HG03439 (cell line): Measurements from ENCODE around the gene ORAI3.

ENCODE experiments used
- ATAC-seq: cut with Tn5 transposase; IDR thresholded peaks from one replicate; pipeline ENCODE4 v1.9.1; 2021; ENCODE audit warnings: mild to moderate bottlenecking, moderate library complexity; ENCODE audit not compliant: unreplicated experiment

Gene ORAI3

DNA sequence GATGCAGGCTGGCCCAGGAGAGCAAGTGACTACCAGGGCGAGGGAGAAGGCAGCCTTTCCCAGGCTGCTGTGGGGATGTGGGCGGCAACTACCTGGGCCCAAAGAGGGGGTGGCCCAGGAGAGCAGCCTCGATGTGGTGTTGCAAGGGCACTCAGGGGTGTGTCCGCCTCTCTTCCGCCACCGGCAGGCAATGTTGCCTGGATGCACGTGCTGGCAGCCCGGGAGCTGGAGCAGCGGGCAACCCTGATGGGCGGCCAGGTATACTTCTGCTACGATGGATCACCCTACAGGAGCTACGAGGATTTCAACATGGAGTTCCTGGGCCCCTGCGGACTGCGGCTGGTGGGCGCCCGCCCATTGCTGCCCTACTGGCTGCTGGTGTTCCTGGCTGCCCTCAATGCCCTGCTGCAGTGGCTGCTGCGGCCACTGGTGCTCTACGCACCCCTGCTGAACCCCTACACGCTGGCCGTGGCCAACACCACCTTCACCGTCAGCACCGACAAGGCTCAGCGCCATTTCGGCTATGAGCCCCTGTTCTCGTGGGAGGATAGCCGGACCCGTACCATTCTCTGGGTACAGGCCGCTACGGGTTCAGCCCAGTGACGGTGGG lies 38.8 kb downstream of the ORAI3 start:
- ATAC-seq: no peak

DNA sequence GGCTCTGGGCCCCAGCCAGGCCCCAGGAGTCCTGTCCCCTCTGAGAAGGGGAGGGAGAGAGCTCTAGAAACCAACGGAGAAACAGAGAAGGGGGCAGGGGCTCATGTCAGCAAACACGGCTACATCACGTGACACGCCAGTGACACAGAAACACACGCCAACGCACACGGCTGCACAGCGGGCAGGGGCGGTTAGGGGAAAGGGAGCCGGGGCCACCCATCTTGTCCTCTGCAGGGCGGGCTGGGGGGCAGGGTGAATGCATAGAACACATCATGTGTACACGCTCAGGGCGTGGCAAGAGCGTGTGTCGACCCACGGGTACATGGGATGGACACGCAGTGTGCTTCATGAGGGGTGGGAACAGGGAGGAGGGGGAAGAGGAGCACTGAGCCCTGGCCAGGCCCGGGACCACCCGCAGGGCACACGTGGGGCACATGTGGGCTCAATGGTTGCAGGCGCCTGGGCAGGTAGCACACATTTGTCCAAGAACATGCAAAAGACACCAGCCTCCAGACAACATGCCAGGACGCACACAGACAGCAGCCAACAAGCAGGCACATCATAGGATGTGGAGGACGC lies 40.7 kb downstream of the ORAI3 start:
- no peak for ATAC-seq

GRCh38 chr16:30990105-30990504 lies 41.2 kb downstream of the ORAI3 start:
- ATAC-seq: no peak

GRCh38 chr16:30991052-30991451 lies 42.2 kb downstream of the ORAI3 start:
- ATAC-seq: no peak

DNA sequence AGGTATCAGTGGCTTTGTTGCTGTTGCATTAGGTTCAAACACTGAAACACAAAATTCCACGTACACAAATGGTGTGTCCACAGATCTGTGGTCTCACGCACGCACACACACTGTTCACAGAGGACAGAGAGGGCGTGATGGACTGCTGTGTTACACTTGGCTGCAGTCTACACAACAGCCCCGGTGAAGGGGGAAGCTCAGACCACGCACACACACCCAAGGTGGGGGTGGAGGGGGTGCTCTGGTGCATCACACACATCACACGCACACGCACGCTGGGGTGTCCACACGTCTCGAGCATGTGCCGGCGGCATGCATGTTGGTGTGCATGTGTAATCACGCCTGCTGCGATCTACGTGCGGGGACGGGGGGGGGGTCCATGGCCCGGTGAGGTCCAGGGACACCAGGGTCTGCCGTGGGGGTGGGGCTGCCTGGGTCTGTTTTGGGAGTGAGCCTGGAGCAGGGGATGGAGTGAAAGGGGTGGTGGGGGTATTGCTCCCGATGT lies 43.5 kb downstream of the ORAI3 start:
- no peak for ATAC-seq

- no peak for ATAC-seq
Observed at GRCh38 chr16:30992931-30993816, 44.3 kb downstream of the ORAI3 start.

DNA sequence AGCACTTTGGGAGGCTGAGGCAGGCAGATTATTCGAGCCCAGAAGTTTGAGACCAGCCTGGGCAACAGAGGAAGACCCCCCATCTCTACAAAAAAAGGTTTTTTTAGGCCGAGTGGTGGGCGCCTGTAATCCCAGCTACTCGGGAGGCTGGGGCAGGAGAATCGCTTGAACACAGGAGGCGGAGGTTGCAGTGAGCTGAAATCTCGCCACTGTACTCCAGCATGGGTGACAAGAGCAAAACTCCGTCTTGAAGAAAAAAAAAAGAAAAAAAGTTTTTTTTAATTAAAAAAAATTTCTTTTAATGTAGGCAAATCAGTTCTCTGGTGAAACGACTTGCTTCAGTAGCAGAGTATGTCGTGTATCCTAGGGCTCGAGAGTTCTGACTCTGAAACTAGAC lies 47.1 kb downstream of the ORAI3 start:
- no peak for ATAC-seq

GRCh38 chr16:30996324-30996984 lies 47.6 kb downstream of the ORAI3 start:
- ATAC-seq: no peak

GRCh38 chr16:30996985-30997724 lies 48.3 kb downstream of the ORAI3 start:
- ATAC-seq: peak; percentile 47

DNA sequence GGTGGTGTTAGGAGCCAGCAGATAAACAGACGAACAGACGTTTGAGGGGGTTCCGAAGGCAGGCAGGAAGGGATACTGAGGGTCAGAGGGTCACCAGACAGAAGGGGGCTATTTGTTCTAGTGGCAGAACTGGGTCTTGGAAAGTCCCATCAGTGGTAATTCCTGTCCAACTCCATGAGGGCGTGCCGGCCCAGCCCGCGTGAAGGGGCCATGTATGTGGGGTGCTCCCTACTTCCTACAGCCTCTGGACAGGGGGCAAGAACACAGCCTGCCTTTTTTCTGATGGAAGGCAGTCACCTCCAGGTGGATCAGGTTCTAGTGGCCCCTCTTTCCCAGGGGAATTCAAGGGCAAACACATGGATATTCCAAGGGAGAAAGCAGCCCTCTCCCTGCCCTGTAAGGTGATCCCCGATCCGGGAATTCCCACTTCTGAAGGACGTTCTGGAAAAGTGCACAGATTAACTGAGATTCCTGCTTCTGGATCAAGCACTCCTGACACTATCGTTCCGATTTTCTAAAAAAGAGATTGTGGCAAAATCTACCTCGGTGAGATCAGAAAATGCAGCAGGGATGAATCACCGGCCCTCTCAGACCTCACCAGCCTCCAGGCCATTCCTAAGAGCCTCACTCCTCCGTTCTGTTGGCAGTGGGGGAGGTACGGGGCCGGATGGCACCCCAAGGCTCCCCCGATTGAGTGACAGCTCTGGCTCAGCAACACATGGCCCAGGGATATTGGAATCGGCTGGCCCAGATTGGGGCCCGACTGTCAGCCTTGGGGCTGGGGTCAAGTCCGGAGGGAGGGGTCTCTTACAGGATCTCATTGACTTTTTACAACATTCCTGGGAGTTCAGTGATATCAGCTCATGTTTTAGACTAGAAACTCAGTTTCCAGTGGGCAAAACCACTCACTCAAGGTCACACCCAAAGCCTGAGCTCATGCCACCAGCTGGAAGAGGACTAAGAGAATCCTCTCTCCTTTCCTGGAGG lies 49.1 kb downstream of the ORAI3 start:
- no peak for ATAC-seq

- no peak for ATAC-seq
Observed at GRCh38 chr16:30998852-30999761, 50.2 kb downstream of the ORAI3 start.

GRCh38 chr16:31000671-31001382 lies 52.0 kb downstream of the ORAI3 start:
- ATAC-seq: no peak

DNA sequence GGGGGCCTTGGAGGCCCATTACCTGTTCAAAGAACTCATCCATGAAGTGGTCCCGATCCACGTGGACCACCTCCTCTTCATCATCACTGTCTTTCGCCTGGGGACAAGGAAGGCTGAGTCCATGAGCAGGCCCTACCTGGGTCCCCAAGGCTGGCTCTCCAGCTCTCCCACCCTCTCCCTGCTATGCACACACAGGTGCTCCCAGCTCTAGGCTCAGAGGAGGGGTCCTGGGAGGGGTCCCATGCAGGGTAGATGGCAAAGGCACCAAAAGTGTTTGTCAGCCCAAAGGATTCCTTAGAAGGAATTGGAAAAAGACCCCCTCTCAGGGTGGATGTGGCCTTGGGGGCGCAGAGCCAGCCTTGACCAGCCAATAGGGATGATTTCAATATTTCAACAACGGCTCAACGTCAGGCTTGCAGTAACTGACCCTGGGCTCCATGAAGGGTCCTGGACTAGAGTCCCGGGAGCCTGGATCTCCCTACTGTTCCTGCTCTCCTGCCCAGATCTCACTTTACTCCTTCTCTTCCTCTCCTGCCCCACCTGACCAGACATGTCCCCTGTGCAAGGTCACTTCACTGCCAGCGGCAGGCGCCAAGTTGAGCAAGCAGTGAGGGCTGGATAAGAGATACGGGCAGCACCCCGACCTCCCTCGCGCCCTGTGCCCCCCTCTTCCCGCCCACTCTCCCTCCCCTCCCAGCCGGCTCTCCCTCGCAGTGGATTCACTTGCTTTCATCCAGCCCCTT lies 52.8 kb downstream of the ORAI3 start:
- ATAC-seq: no peak

DNA sequence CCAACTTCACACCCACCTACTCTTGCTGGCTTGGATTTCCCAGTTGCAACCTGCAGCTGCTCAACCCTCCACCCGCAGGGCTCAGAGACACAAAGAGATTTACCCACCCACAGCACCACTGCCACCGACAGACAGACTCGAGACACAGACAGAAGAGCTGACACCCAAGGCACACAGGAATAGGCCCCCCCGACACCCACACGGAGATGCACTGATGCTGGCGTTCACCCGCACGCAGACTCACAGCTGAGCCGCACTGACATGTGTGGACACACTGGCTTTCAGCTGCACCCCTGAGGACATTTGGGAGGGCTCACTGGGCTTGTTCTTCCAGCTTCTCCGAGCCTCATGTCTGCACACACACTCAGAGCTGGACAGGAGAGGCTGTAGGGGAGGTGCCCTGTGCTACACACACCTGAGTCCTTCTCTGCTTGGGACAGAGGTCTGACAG lies 53.4 kb downstream of the ORAI3 start:
- ATAC-seq: no peak

GRCh38 chr16:31002862-31003341 lies 54.0 kb downstream of the ORAI3 start:
- ATAC-seq: no peak

DNA sequence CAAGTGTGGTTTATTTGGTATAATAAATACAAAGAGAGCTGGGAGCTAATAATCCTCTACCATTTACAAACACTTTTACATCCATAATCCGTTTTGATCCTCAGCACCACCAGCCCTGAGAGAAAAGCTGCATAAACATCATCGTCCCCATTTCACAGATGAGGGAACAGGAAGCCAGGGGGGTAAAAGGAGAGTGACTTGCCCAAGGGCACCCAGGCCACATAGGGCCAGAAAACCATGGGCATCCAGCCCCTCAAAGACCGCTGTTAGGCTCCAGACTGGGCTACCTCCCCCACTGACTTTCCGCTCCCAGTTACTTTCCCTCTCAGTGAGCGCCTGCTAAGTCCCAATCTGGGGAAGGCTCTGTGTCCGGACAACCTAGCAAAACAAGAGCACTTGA lies 54.9 kb downstream of the ORAI3 start:
- ATAC-seq: no peak
